Activated gamma-delta T cell (primary cell): ENCODE results near the gene LEMD2.

ENCODE experiments used
- DNase-seq: peaks from one replicate; lab custom pipeline; 2025; lab: John Stamatoyannopoulos, UW

LEMD2 gene

DNA sequence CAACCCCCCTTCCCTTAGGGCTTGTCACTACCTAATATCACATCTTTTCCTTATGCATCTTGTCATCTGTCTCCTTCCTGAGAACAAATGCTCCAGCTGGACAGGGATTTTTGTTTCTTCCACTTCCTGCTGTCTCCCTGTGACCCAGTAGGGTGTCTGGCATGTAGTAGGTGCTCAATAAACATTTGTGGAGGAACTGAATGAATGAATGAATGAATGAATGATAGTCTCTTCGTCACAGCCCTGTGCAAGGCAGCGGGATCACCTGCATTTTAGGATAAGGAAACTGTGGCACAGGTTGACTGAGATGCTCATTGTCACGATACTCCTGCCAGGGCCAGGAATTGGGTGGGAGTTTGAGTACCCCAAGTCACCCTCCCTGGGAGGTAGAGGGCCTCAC lies 14.2 kb downstream of the LEMD2 start:
- no peak for DNase-seq

GRCh38 chr6:33772902-33773472 lies 15.9 kb downstream of the LEMD2 start:
- no peak for DNase-seq

GRCh38 chr6:33772082-33772830 lies 16.7 kb downstream of the LEMD2 start:
- DNase-seq = no peak

- peak; percentile 44 for DNase-seq
Measured at GRCh38 chr6:33771146-33772081, 17.5 kb downstream of the LEMD2 start.

DNA sequence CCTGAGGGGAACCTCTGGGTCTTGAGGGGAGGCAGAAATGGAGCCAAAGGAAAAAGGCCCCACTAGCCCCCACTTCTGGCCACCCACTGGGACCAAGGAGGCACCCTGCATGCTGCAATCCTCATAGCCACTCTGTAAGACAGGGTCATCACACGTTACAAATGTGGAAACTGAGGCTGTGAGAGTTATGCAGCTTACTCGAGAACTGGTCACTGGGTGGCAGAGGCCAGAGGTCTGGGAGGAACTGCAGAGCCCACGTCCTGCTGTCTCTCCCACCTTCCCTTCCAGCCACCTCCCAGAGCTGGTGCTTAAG lies 18.1 kb downstream of the LEMD2 start:
- no peak for DNase-seq

DNA sequence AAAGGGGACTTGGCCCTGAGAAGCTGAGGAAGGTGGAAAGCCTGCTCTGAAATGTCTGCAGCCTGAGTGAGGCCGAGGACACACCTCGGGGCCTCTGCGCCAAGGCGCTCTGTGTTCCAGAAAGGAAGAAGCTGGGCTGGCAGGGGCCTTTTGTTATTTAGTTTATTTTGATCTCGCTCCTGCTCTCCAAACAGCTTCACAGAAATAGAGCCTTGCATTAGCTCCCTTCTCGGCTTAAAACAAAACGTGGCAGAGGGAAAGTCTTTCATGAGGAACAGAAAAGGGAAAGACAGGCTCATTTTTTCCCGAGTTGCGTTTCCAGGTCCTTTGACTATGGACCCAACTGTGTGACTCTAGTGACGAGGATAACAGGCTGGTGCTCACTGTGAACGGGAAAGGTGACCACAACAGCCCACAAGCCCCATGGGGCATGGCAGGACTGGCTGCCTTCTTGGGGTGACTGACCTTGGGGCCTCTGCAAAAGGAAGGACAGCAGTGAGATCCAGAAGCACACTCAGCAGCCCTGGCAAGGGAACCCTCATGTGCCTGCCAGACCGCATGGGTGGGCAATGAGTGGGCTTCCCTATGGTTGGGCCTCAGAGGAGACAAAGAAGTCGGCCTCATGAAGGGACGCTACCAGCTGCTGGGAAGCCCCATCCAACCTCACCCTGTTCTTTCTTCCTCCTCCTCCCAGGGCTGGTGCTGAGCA lies 18.7 kb downstream of the LEMD2 start:
- DNase-seq = no peak

DNA sequence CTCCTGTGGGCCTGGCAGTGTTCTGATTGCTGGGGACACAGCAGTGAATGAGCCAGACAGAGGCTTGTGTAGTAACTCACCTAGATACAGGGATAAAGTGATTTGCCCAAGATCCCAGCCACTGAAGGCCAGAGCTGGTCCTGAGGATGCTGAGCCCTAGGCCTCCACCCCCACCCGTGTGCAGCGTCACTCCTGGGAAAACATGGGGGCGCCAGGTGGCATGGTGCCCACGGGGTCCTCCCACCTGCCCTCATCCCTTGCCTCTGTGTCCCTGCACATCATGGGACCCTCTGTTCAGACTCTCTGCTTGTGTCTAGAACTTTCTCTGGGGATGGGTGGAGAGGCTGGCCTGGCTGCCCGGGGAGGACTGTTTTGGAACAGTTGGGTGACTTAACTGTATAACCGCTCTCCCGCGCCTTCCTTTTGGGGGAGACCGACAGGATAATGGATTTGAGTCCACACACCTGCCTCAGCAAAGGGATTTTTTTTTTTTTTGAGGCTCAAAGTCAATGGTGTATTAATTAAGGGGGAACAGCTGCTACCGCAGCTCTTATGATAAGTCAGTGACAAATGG lies 19.6 kb downstream of the LEMD2 start:
- no peak for DNase-seq

- DNase-seq = no peak
Measured at GRCh38 chr6:33768644-33769120, 20.2 kb downstream of the LEMD2 start.

- DNase-seq = no peak
Measured at GRCh38 chr6:33766921-33767907, 21.7 kb downstream of the LEMD2 start.

DNA sequence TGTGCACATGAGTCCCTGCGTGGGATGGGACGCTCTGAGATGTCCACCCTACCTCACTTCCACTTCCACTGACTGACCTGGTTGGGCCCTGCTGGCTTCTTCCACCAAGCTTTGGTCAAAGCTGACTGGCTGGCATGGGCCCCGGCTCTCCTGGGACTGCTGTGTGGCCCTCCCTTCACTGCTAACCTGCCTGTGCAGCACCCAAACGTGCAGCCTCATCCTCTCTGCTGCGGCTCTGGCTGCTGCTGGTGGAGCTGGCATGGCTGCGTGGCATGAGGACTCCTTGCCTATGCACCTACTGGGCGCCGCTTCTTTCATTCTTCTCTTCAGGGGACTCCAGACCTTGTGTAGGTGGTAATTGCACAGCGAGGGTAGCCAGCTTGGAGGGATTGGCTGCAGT lies 23.6 kb downstream of the LEMD2 start:
- no peak for DNase-seq

GRCh38 chr6:33764036-33764435 lies 24.9 kb downstream of the LEMD2 start:
- DNase-seq = no peak

- DNase-seq = no peak
Measured at GRCh38 chr6:33763483-33763882, 25.4 kb downstream of the LEMD2 start.

- no peak for DNase-seq
Measured at GRCh38 chr6:33762713-33763112, 26.2 kb downstream of the LEMD2 start.

DNA sequence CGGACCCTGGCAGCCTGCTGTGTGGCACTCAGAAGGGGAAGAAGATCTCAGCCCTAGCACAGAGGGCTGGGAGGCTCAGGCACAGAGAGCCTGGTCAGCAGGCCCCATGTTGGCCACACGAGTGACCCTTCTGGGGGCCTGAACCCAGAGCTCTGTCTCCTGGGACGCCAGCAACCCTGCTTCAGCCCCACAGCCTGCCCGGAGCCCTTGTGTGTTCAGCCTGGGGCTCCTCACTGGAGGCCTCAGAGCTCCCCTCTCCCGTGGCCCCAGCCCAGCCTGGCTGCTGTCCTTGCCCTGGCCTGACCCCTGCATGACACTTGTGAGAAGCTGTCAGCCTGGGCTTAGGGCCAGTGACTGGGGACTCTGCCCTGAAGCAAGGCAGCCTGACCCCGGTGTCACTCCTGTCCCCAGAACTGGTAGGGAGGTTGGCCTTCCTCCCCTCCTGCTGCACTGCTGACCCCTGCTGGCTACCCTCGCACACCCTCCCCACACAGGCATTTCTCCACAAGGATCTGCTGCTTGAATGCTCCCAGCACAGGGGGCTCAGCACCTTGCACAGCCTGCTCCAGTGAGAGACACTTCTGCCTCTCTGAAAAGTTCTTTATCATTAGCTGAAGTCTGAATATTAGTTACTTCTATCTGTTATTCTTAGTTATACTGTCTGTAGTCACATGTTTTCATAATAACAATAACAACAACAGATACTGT lies 26.9 kb downstream of the LEMD2 start:
- DNase-seq = no peak

DNA sequence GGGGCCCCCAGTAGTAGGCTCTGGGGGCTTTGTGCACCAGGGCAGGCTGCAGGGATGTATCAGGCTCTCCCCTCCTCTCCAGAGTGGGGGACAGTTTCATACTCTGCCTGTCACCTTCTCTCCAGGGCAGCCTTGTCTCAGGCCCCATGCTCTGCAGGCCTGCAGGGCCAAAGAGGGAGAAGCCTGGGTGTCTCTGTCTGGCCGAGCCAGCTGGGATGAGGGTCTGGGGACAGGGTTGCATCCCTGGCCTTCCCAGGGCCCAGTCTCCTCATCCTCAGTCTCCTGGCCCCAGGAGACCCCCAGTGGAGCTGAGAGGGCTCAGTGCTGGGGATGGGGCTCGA lies 27.4 kb downstream of the LEMD2 start:
- no peak for DNase-seq

DNA sequence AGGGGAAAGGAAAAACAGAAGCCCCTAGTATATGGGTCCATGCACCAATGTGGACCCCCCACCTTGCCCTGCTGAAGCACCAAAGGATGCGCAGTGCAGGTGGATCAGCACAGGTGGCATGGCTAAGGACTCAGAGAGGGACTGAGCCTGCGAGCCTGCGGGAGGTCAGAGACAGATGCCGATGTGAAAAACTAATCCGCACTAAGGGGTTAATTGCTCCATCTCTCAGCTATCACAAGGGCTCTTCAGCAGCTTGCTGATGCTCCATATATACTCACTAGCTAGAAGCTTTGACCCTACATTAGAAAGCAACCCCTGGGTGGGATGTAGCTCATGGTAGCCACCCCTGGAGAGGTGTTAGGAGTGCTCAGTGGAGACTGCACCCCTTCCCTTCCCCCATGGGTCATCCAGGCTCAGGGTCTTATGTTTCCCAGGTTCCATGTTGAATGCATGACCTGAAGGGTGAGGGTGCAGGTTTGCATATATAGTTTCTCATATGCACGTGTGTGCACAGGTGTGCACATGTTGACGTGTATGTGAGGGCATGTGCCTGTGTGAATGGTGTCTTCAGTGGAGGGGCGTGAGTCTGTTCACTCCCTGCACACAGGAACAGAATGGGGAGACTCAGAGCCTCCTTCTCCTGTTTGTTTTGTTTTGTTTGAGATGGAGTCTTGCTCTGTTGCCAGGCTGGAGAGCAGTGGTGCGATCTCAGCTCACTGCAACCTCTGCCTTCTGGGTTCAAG lies 28.9 kb downstream of the LEMD2 start:
- no peak for DNase-seq

- DNase-seq = no peak
Measured at GRCh38 chr6:33758815-33759216, 30.1 kb downstream of the LEMD2 start.

GRCh38 chr6:33757906-33758305 lies 31.0 kb downstream of the LEMD2 start:
- no peak for DNase-seq

- DNase-seq = no peak
Measured at GRCh38 chr6:33757113-33757512, 31.8 kb downstream of the LEMD2 start.
